H54 (cell line): ENCODE measurements around the gene PNMT.

Experiments used
- DNase-seq: peaks from one replicate; pipeline ENCODE4 v3.0.0; 2011; ENCODE audit warnings: low spot score, mixed read lengths; ENCODE audit not compliant: insufficient read length
- FAIRE-seq: peaks from 3 replicates; lab custom pipeline; 2011; peaks lifted over from hg19 to GRCh38; lab: Jason Lieb, UNC
- POLR2A ChIP-seq: IDR thresholded peaks from 2 replicates; pipeline ENCODE4 v1.6.1; 2011; ENCODE audit warnings: low read depth, mild to moderate bottlenecking, low read length

The PNMT gene

GRCh38 chr17:39716073-39716818 is 48.0 kb downstream of the PNMT start:
- DNase-seq (no peak), FAIRE-seq (no peak)
- no peak for TF ChIP-seq POLR2A

- FAIRE-seq (no peak), DNase-seq (no peak)
- TF ChIP-seq POLR2A = no peak
Measured at GRCh38 chr17:39716879-39717536, 48.8 kb downstream of the PNMT start.

- no peak for DNase-seq
- FAIRE-seq = no peak
- TF ChIP-seq POLR2A = no peak
Measured at GRCh38 chr17:39717660-39718059, 49.4 kb downstream of the PNMT start.

GRCh38 chr17:39719563-39720355 is 51.5 kb downstream of the PNMT start:
- FAIRE-seq = no peak
- TF ChIP-seq POLR2A = no peak

More at GRCh38 chr17:39719563-39720355, 51.5 kb downstream of the PNMT start:
- no peak for DNase-seq
